BLaER1 (cell line): Measurements from ENCODE around the gene EIF4G1.

Experiments
- H3K27ac ChIP-seq: shearing (Covaris generic); formaldehyde crosslinking; 2 replicates; pipeline ENCODE4 v1.8.1; 2022
- H3K27me3 ChIP-seq: shearing (Covaris generic); formaldehyde crosslinking; 2 replicates; pipeline ENCODE4 v1.8.1; 2022
- H3K36me3 ChIP-seq: shearing (Covaris generic); formaldehyde crosslinking; 2 replicates; pipeline ENCODE4 v1.8.1; 2022
- H3K4me1 ChIP-seq: shearing (Covaris generic); formaldehyde crosslinking; 2 replicates; pipeline ENCODE4 v1.8.1; 2022
- H3K4me2 ChIP-seq: shearing (Covaris generic); formaldehyde crosslinking; 2 replicates; pipeline ENCODE4 v1.8.1; 2022
- H3K4me3 ChIP-seq: shearing (Covaris generic); formaldehyde crosslinking; 2 replicates; pipeline ENCODE4 v1.8.1; 2022
- H3K9ac ChIP-seq: shearing (Covaris generic); formaldehyde crosslinking; 2 replicates; pipeline ENCODE4 v1.8.1; 2022
- H3K9me3 ChIP-seq: shearing (Covaris generic); formaldehyde crosslinking; 2 replicates; pipeline ENCODE4 v1.8.1; 2022
- H4K20me1 ChIP-seq: shearing (Covaris generic); formaldehyde crosslinking; 2 replicates; pipeline ENCODE4 v1.8.1; 2022
- Cebpa-rat ChIP-seq: shearing (Covaris generic); IDR thresholded peaks from 2 replicates; pipeline ENCODE4 v1.8.1; 2022

EIF4G1 gene

DNA sequence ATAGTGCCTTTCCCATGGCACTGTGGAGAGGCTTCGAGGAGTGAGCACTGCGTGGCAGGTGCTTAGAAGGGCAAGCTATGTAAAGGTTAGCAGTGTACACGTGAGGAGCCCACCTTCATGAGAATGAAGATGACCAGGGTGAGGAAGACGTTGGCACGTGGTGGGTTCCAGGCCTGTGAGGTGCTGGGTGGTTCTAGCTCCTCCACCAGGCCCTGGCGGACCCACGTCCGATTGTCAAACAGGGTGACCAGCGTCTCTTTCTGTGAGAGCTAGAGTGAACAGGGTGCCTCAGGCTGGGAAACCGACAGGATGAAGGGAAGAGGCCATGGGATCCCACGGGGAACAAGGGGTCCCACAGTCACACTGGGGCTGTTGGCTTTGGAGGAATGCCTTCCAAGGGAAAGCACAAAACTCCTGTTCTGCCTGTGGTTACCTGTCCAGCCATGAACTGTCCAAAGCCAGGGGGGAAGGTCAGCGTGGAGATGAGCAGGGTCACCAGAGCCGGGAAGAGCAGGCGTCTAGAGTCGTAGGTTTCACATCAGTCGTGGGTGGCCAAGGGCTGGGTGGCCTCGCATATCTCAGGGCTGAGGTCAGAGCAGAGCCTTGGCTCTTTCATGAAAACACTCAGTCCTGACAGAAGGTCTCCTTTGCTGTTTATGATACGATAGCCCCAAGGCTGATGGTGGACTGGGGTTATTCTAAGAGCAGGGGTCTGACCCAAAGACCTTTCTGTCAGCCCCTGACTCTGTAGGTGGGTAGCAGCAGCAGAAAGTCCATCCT is 41.0 kb downstream of the EIF4G1 start:
- H3K4me3 ChIP-seq: no peak overlapping the region
- no peak overlapping the region for H3K9ac ChIP-seq
- no peaks in the 10 kb centered on the region for H3K27me3 ChIP-seq
- no peak for TF ChIP-seq Cebpa-rat
- no peak overlapping the region for H3K27ac ChIP-seq
- H3K4me2 ChIP-seq: no peak overlapping the region
- H3K9me3 ChIP-seq: no peaks in the 10 kb centered on the region
- peaks cover 6% of the 10 kb centered on the region for H3K4me1 ChIP-seq
- H4K20me1 ChIP-seq: peaks cover 4% of the 10 kb centered on the region; the same call in 1 of the 2 replicates
- peaks cover 72% of the 10 kb centered on the region for H3K36me3 ChIP-seq

DNA sequence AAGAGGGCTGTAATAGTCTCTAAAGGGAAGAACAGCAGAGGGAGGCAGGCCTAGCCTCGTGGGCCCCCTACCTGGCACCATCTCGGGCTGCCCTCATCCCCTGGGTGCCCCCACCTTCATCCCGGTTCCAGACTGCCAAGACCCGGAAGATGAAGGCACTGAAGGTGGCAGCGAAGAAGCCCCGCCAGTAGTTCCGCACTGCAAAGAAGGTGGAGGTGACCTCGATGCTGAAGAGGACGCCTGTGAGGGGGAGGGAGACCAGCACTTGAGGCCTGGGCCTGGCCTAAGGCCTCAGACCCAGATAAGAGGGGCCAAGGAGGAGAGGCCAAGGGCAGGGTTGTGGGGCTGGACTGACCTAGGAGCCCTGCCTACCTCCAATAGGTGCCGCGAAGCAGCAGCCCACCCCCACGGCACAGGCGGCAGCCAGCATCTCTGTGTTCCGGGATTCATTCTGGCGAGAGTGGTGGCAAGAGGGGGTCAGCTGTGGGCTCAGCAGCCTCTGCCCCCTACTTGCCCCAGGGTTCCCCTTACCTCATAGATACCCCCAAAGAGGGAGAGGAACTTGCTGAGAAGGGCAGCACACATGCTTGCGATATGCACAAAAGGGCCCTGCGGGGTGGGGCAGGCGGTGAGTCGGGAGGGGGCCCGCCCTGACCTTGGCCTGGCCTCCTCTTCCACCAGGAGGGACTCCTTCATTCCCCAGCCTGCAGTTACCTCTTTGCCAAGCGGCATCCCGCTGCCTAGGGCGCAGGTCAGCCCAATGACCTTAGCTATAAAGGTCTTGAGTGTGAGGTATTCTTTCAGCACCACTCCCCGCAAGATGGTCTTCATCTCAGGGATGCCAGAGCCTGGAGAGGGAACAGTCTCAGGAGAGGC is 43.1 kb downstream of the EIF4G1 start:
- Histone ChIP-seq H3K27ac (no peak overlapping the region), H3K4me2 (no peak overlapping the region), H4K20me1 (peaks cover 5% of the 10 kb centered on the region; the same call in 1 of the 2 replicates), H3K4me3 (no peak overlapping the region), H3K9ac (no peak overlapping the region), H3K4me1 (peaks cover 13% of the 10 kb centered on the region), H3K36me3 (peaks cover 54% of the 10 kb centered on the region), H3K27me3 (no peaks in the 10 kb centered on the region), H3K9me3 (no peaks in the 10 kb centered on the region)
- TF ChIP-seq Cebpa-rat: no peak

DNA sequence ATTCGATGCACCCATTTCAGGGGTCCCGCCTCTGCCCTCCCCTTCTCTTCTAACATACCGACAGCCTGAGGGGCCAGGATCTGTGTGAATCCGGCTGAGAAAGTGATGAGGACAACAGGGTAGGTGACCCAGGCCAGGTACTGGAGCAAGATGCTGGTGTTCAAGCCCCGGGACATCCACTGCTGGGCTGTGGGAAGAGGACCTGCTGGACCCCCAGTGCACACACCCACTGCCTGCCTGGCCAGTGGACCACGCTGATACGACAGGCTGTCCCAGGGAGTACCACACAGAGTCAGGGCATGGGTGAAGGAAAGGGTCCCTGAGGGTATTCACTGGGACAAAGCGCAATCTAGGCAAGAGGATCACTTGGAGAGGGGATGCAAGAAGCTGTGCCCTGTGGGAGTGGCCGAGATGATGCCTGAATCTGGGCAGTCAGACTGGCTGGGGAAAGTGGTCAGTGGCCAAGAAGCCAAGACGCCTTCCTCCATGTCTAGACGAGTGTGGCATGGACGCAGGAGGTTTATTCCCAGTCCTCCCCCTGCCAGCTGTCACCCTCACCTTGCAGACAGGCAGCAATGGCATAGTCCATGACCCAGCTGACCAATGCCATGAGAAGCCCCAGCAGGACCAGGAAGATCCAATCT is 43.8 kb downstream of the EIF4G1 start:
- no peak overlapping the region for H3K4me2 ChIP-seq
- H3K27ac ChIP-seq: no peak overlapping the region
- no peak overlapping the region for H3K4me3 ChIP-seq
- H4K20me1 ChIP-seq: peaks cover 5% of the 10 kb centered on the region; the same call in 1 of the 2 replicates
- H3K9me3 ChIP-seq: no peaks in the 10 kb centered on the region
- H3K9ac ChIP-seq: no peak overlapping the region
- peaks cover 13% of the 10 kb centered on the region for H3K4me1 ChIP-seq
- no peaks in the 10 kb centered on the region for H3K27me3 ChIP-seq
- TF ChIP-seq Cebpa-rat: no peak
- peaks cover 47% of the 10 kb centered on the region for H3K36me3 ChIP-seq

DNA sequence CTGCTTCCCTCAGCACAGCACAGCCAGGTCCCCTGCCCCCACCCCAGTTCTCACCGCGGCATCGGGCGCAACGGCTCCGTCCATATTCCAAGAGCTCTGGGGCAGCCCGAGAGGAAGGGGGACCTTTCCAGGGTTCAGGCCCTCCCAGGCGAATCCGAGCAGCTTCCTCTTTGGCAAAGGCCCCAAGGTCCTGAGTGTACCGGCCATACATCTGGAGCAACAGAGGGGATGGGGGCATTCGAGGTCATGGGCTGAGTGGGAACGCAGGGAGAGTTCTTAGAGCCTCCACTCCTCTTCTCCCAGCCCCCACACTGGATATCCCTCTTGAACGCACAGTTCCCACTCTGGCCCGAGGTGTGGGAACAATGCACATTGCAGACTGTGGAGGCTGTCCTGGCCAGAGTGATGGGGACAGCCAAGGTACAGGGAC is 44.5 kb downstream of the EIF4G1 start:
- Histone ChIP-seq H3K4me2 (no peak overlapping the region), H3K9ac (no peak overlapping the region), H3K27ac (no peak overlapping the region), H3K27me3 (no peaks in the 10 kb centered on the region), H3K4me3 (no peak overlapping the region), H3K9me3 (no peaks in the 10 kb centered on the region), H4K20me1 (peaks cover 5% of the 10 kb centered on the region; the same call in 1 of the 2 replicates), H3K36me3 (peaks cover 40% of the 10 kb centered on the region), H3K4me1 (peaks cover 15% of the 10 kb centered on the region)
- TF ChIP-seq Cebpa-rat: no peak

DNA sequence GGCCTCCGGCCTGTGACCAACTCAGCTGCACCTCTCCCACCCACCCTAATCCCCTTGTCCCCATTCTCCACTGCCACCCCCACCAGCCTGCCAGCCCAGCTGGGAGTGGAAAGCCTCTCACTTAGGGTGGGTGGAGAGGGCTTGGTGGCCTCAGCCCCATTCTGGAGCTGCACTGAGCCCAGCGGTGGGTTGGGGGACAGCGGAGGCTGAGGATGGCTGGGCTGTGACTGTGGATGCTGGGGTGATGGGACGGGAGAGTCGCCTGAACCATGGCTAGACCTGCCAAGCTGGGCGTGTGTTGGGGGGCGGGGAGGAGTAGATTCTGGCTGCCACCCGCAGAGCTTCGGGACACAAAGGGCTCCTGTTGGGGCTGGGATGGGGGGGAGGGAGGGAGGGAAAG is 45.2 kb downstream of the EIF4G1 start:
- no peak for TF ChIP-seq Cebpa-rat
- H3K9ac ChIP-seq: no peak overlapping the region
- no peaks in the 10 kb centered on the region for H3K9me3 ChIP-seq
- peaks cover 40% of the 10 kb centered on the region for H3K36me3 ChIP-seq
- H3K27me3 ChIP-seq: no peaks in the 10 kb centered on the region
- H3K4me1 ChIP-seq: peaks cover 22% of the 10 kb centered on the region
- no peak overlapping the region for H3K27ac ChIP-seq
- no peak overlapping the region for H3K4me3 ChIP-seq
- H4K20me1 ChIP-seq: peaks cover 10% of the 10 kb centered on the region; the same call in 1 of the 2 replicates
- H3K4me2 ChIP-seq: no peak overlapping the region

DNA sequence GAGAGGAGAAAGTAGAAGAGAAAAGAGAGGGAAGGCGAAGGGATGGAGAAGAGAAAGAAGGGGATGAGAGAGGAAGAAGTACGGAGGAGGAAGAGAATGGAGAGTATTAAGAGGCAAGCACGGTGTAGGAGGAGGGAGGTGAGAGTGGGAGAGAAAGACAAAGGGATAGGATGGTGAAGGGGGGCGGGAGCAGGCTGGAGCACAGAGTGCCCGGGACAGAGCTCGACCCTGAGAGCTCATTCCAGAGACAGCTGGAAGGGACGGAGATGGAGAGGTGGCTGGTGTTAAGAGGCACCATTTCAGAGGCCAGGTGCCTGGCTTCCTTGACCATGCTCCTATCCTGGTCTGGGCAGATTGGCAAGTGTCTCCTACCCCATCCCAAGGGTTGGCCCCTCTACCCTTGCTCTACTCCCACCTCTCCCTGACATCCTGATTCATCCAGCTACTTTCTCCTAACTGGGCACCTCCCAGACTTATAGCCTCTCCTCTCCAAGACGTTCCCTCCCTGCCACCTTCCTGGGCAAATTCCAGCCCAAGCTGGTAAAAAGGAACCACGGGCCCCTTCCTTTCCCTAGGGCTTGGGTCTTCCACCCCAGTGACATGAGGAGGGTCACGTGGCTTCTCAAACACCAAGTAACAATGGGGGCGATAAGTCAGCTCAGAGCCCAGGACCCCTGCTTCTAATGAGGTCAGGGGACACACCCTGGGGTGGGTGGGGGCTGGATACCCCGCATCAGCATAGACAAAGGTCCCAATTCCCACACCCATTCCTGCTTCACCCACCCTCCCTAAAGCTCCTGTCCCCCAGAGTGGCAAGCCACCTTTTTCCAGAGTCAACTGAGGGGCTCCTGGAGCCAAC is 45.9 kb downstream of the EIF4G1 start:
- Histone ChIP-seq H3K4me2 (peak overlapping the region; percentile 94), H4K20me1 (peaks cover 15% of the 10 kb centered on the region; the same call in 1 of the 2 replicates), H3K4me3 (peak overlapping the region; percentile 88), H3K4me1 (peaks cover 29% of the 10 kb centered on the region), H3K36me3 (peaks cover 40% of the 10 kb centered on the region), H3K9ac (peak overlapping the region; percentile 83; the same call in 1 of the 2 replicates), H3K27me3 (no peaks in the 10 kb centered on the region), H3K9me3 (no peaks in the 10 kb centered on the region), H3K27ac (no peak overlapping the region)
- no peak for TF ChIP-seq Cebpa-rat

DNA sequence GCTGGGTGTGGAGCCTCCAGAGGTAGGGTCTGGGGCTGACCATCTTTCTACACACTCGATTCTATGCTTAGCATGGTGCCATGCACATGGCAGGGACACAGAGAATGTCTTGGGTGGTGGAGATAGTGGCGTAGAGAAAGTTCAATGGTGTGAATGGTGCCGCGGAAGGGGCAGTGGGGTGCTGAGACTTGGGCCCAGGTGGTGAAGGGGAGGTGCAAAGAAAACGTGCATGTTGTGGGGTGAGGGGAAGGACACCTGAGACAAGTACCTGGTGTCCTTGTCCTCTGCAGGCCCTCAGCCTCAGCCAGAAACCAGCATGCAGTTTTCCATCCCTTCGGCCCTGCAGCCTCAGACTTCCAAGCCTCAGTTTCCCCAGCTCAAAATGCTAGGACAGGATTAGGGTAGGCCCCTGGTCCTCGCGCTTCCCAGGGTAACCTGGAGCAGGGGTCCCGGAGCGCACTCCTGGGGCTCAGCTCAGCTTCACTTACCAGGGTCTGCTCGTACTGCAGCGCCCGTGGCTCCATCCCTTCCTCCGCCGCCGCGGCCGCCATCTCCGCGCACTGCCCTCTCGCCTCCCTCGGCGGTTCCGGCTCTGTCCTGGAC is 46.6 kb downstream of the EIF4G1 start:
- H3K9me3 ChIP-seq: no peaks in the 10 kb centered on the region
- H3K4me1 ChIP-seq: peaks cover 31% of the 10 kb centered on the region
- peak overlapping the region; percentile 94 for H3K4me2 ChIP-seq
- no peaks in the 10 kb centered on the region for H3K27me3 ChIP-seq
- peaks cover 17% of the 10 kb centered on the region for H4K20me1 ChIP-seq
- peak overlapping the region; percentile 88 for H3K4me3 ChIP-seq
- peak overlapping the region; percentile 83 for H3K9ac ChIP-seq
- H3K36me3 ChIP-seq: peaks cover 38% of the 10 kb centered on the region
- no peak for TF ChIP-seq Cebpa-rat
- H3K27ac ChIP-seq: peak overlapping the region; percentile 92

DNA sequence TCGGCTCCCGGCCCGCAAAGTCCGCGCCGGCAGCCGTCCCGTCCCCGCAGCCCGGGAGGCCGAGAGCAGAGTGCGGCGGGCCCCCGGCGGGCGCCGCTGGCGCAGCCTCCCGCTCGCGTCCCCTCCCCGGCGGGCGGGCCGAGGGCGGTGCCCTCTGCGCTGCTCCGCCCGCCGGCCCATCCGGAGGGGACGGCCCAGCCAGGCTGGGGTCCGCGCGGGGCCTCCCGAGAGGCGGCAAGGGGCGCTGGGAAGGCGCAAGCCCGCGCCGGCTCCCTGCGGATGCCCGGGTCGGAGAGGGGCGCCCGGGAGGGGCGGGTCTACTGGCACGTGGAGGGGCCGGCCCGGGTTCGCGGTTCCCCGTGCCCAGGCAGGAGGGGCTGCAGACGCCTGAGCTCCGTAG is 47.1 kb downstream of the EIF4G1 start, which contains the start of the genes CLCN2 and POLR2H:
CLCN2 (minus strand) TSS at position 74 of the 400 bp plus-strand sequence. CDS start 126 bp downstream, outside the sequence.
POLR2H (plus strand) TSS at position 179 of the 400 bp plus-strand sequence. CDS start 1,783 bp downstream, outside the sequence.
- H3K4me2 ChIP-seq: peak within 1 kb of the TSS; percentile 94
- peak within 1 kb of the TSS; percentile 83 for H3K9ac ChIP-seq
- no peaks in the 10 kb centered on the region for H3K27me3 ChIP-seq
- H3K36me3 ChIP-seq: peaks cover 40% of the 10 kb centered on the region
- peak within 1 kb of the TSS; percentile 92 for H3K27ac ChIP-seq
- H4K20me1 ChIP-seq: peaks cover 22% of the 10 kb centered on the region
- H3K4me1 ChIP-seq: peaks cover 31% of the 10 kb centered on the region
- no peak for TF ChIP-seq Cebpa-rat
- H3K4me3 ChIP-seq: peak within 1 kb of the TSS; percentile 88
- H3K9me3 ChIP-seq: no peaks in the 10 kb centered on the region
